Stimulated activated CD4-positive, alpha-beta T cell treated with anti-CD3 and anti-CD28 coated beads, Interleukin-2, amount 100 ng/mL, for 4 hours (primary cell): Measurements from ENCODE around the gene PSMB1.
"Not testable (repeated sequence)": the region's sequence is repeated elsewhere in the genome, so short reads cannot be mapped to it uniquely, and the experiment has no call there.

Experiments used
- DNase-seq: peaks from one replicate; pipeline ENCODE4 v3.0.0-alpha.2; 2020; ENCODE audit warnings: low read depth

Gene PSMB1

DNA sequence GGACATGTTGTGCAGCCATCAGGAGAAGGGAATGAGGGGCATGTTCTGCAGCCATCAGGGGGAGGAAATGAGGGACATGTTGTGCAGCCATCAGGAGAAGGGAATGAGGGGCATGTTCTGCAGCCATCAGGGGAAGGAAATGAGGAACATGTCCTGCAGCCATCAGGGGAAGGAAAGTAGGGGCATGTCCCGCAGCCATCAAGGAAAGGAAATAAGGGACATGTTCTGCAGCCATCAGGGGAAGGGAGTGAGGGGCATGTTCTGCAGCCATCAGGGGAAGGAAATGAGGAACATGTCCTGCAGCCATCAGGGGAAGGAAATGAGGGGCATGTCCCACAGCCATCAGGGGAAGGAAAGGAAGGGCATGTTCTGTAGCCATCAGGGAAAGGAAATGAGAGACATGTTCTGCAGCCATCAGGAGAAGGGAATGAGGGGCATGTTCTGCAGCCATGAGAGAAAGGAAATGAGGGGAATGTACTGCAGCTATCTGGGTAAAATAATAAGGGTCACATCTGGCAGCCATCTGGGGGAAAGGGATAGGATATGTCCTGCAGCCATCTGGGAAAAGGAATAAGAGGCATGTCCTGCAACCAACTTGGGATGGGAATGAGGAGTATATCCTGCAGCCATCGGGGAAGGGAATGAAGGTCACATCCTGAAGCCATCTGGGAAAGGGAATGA is 50.2 kb downstream of the PSMB1 start:
- DNase-seq, result not testable (repeated sequence)

DNA sequence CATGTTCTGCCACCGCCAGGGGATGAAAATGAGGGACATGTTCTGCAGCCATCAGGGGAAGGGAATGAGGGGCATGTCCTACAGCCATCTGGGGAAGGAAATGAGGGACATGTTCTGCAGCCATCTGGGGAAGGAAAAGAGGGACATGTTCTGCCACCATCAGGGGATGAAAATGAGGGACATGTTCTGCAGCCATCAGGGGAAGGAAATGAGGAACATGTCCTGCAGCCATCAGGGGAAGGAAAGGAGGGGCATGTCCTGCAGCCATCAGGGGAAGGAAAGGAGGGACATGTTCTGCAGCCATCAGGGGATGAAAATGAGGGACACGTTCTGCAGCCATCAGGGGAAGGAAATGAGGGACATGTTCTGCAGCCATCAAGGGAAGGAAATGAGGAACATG is 50.8 kb downstream of the PSMB1 start:
- not testable (repeated sequence) for DNase-seq

DNA sequence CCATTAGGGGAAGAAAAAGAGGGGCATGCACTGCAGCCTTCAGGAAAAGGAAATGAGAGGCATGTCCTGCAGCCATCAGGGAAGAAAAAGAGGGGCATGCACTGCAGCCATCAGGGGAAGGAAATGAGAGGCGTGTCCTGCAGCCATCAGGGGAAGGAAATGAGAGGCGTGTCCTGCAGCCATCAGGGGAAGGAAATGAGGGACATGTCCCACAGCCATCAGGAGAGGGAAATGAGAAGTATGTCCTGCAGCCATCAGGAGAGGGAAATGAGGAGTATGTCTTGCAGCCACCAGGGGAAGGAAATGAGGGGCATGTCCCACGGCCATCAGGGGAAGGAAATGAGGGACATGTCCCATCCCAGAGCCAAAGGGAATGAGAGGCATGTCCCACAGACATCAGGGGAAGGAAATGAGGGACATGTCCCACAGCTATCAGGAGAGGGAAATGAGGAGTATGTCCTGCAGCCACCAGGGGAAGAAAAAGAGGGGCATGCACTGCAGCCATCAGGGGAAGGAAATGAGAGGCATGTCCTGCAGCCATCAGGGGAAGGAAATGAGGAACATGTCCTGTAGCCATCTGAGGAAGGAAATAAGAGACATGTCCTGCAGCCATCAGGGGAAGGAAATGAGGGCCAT is 52.0 kb downstream of the PSMB1 start:
- no peak for DNase-seq

DNA sequence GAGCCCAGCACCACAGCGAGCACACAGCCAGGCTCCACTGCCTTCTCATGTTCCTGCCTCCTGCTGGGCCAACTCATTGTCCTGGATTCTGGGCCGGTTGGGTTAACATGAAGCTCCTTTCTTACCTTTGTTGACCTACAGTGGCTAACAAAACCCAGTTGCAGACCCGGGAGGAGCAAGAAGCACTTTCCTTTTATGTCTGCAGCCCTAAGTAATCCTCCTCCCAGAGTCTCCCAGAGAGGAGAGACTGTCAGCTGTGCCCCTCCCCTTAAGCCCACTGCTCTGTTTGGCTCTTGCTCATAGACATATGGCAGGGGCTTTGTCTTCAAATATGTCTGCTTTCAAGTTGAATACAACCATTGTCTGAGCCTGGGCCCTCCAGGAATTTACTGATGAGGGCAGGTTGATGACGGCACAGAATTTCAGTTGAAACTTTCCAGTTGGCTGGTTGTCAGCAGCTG is 55.2 kb downstream of the PSMB1 start:
- DNase-seq, result no peak

DNA sequence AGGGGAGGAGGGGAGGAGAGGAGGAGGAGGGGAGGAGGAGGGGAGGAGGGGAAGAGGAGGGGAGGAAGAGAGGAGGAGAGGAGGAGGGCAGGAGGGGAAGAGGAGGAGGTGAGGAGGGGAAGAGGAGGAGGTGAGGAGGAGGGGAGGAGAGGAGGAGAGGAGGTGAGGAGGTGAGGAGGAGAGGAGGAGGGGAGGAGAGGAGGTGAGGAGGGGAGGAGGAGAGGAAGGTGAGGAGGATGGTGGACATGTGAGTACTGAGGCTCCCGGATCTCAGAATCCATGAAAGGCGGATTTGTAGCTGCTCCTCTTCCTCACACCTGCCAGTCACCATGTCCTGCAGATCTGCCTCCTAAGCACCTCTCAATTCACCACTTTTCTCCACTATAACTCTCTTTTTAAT is 59.8 kb downstream of the PSMB1 start:
- DNase-seq, result no peak

DNA sequence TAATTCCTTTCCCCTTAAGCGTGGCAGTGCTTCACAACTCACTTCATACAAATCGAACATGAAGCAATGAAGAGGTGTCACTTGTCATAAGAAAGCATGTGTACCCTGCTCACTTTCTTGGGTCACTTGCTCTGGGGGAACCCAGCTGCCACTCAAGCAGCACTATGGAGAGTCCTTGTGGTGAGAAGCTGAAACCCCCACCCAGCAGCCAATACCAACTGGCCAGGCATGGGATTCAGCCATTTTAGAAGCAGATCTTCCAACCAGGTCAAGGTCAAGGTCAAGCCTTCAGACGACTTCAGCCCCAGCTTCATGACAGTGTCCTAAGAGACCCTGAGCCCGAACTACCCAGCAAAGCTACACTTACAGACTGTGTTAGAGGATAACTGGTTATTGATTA is 62.8 kb downstream of the PSMB1 start:
- DNase-seq, result no peak

DNA sequence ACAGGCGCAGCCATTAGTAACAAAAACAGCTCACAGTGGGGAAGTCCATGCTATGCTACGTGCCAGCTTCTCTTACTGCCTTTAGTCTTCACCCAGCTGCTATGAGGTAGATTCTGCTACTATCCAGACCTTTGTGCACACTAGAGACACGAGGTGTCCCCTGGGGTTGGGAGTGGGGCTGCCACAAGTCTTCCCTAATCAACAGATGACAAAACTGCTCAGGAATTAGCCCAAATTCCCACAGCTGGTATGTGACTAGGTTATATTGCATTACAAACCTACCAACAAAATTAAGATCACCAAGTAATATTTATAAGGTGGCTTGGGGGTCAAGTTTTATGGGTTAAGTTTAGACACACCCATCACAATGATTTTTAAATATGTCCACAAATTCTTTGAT is 63.3 kb downstream of the PSMB1 start:
- no peak for DNase-seq

DNA sequence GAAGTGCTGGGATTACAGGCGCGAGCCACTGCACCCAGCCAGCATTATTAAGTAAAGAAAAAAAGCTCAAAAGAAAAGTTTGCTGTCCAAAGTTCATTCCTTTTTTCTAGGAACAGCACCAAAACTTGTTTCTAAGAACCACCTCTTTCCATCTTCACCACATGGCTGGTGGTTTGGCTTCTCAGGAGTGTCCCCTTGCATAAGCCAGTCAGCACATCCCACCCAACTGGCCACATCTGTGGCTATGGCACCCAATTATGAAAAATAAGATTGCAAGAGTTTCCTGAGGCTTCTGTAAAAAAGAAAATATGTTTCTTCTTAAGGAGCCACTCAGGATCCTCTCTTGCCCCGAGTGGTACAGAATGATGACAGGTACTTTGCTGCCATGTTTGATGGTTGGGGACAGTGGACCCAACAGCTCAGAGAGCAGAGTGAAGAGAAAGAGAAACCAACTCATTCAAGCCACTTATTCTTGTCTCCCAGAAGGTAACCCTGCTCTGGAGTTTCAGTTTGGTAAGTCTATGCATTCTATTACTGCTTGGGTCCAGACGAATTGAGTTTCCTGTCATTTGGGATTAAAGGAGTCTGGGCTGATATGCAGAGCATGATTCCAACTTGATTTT is 65.3 kb downstream of the PSMB1 start:
- DNase-seq, result no peak

DNA sequence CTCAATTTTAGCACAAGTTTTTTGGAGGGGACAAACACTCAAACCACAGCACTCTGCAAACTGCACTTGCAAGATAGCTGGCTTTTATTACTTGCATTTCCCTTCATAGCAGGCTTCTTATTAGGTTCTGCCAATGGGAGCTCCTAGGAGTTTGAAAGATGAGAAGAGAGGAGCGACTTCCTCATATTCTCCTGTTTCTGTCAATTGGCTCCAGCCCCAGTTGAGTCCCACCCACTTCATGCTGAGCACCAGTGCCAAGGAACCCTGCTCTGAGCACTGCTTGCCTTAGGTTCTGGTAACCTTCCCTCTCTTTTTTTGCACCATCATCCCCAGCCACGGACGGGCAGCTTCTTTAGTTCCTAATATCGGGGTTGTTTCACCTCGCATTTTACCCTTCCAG is 67.9 kb downstream of the PSMB1 start:
- no peak for DNase-seq
